IgD-negative memory B cell (primary cell): ENCODE measurements around the gene CELF4. TPM values are rescaled to one million over a fixed set of nuclear protein-coding genes. Genes with fewer than 3 reads are reported as not detected.

Experiments
- H3K27ac Mint-ChIP-seq, 3 donors: one replicate each; pipeline ENCODE4 v1.8.0; 2020 to 2022; ENCODE audit warnings: mild to moderate bottlenecking in 3 of 3, mixed read lengths in 3 of 3, moderate library complexity in 1 of 3
- H3K27me3 Mint-ChIP-seq: one replicate; pipeline ENCODE4 v1.8.0; 2021; ENCODE audit warnings: mixed read lengths
- H3K36me3 Mint-ChIP-seq: one replicate; pipeline ENCODE4 v1.8.0; 2020; ENCODE audit warnings: mild to moderate bottlenecking, mixed read lengths
- H3K4me1 Mint-ChIP-seq, 3 donors: one replicate each; pipeline ENCODE4 v1.8.0; 2020 to 2022; ENCODE audit warnings: mixed read lengths in 3 of 3, mild to moderate bottlenecking in 1 of 3
- H3K4me3 Mint-ChIP-seq, 4 donors: one replicate each; pipeline ENCODE4 v1.8.0; 2020 to 2022; ENCODE audit warnings: mild to moderate bottlenecking in 4 of 4, mixed read lengths in 4 of 4, moderate library complexity in 3 of 4
- H3K9me3 Mint-ChIP-seq, 3 donors: one replicate each; pipeline ENCODE4 v1.8.0; 2020 to 2021; ENCODE audit warnings: mixed read lengths in 3 of 3, mild to moderate bottlenecking in 1 of 3
- polyA plus RNA-seq: library from polyadenylated mRNA; unstranded; fragments of 300-500 nt; fragmentation: Illumina TruSeq; gene quantifications from one replicate; pipeline ENCODE4 v1.2.3, GENCODE V29; 2021

Gene CELF4
- polyA plus RNA-seq, 1 donor from 2014 or later, result 0.21 TPM

DNA sequence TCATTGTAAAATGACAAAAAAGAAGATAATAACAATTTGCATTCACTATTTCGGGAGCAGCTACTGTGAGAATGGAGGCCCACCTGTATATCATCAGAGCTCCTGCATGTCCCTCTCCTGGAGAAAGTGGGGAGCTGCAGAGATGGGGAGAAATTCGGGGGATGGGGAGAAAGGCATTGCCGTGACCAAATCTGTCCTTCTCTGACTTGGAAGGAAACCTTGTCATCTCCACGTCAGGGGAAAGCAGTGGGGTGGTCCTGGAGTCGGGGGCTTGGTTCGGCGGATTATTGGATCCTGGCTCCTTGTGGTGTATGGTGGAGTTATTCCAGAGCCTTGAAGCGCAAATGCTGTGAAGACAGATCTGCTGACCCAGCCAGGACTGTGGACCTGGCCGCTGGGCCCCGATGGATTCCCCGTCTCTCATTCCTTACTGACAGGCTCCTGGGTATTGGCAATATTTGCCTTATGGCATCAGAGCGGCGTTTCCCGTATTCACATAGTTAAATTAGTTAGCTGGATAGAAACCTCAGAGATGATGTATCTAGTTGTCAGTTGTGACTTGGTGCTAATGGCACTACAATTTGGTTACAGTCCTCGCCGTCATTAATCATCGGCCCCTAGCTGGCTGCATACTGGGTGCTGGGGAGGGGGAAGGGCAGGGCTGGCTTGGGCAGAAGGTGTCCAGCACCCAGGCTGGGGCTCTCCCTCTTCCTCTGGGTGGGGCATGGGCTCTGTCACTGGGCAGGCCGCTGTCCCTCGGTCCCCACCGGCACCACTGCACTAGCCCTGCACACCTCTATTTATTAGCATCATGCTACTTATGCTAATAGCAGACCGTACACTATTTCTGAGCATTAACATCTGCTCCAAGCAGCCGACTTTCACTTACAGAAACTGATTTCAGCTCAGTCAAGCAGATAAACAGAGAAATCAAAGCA is 31.7 kb downstream of the CELF4 start:
- peaks cover 10% of the 10 kb centered on the region for H3K27me3 Mint-ChIP-seq
- H3K4me3 Mint-ChIP-seq, result peak overlapping the region in 1 of 4 donors; percentile 68
- H3K36me3 Mint-ChIP-seq, result no peaks in the 10 kb centered on the region
- H3K27ac Mint-ChIP-seq, result no peak overlapping the region
- H3K9me3 Mint-ChIP-seq, result no peaks in the 10 kb centered on the region
- H3K4me1 Mint-ChIP-seq, result peaks cover 0 to 21% (median 4%) of the 10 kb centered on the region in 3 donors

DNA sequence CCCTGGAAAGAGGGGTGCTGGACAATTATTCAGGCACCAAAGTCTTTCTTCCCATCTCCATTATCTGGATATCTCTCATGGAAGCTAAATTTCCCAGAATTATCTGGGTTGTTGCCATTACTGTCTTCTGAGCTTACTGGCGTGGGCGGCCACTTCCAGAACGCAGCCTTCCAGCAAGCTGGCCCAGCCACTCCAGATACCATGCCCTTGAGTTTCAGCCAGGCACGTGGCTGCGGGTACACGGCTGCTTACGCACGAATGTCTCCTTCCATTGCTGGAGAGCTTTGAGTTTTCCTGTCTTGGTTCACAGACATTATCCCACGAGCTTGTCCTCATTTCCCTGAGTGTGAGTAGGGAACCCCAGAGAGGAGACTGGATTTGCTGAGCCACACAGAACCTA is 32.7 kb downstream of the CELF4 start:
- Mint-ChIP-seq H3K4me1 (peaks cover 2 to 16% (median 5%) of the 10 kb centered on the region in 3 donors), H3K4me3 (no peak overlapping the region), H3K36me3 (no peaks in the 10 kb centered on the region), H3K9me3 (no peaks in the 10 kb centered on the region), H3K27ac (no peak overlapping the region), H3K27me3 (peaks cover 3% of the 10 kb centered on the region)

DNA sequence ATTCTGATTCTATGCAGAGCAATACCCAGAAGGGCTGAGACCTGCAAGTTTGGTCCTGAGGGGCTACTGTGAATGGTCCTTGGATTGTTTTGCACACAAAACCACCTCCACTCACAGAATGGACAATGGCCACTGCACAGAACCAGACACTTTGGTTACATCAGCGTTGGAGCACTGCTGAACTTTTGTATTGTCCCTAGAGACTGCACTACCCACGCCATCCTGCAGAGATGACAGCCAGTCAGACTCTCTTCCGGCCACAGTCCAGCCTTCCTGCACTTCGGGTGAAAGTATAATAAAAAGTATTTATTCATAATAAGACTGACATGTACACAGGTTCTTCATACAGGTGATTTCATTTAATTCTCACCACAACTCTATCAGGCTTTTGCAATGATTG is 35.7 kb downstream of the CELF4 start:
- peak overlapping the region in 1 of 4 donors; percentile 78 for H3K4me3 Mint-ChIP-seq
- H3K27me3 Mint-ChIP-seq, result peaks cover 9% of the 10 kb centered on the region

DNA sequence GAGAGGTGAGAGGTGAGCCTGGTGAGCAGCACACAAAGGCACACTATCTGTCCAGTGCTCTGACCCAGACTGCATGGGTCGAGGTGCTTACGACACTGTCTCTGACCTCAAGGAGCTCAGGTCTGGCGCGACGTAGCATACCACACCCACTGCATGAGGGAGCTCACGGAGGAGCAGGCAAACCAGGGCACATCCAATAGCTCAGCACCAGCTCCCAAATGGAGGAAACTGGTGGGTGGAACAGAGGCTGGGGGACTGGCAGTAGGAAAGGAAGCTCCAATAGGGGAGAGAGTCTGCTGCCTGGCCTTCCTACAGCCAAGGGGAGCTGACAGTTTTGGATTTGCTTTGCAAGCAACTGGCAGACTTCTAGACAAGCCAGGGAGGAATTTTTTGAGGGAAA is 36.3 kb downstream of the CELF4 start:
- H3K27ac Mint-ChIP-seq, result no peak overlapping the region
- peaks cover 11% of the 10 kb centered on the region for H3K27me3 Mint-ChIP-seq
- peak overlapping the region in 2 of 4 donors; percentile 70 to 79 for H3K4me3 Mint-ChIP-seq
- H3K36me3 Mint-ChIP-seq, result no peaks in the 10 kb centered on the region
- no peaks in the 10 kb centered on the region for H3K9me3 Mint-ChIP-seq
- H3K4me1 Mint-ChIP-seq, result peaks cover 2 to 12% (median 11%) of the 10 kb centered on the region in 3 donors

More for the DNA sequence above, 35.7 kb downstream of the CELF4 start:
- peaks cover 2 to 16% (median 11%) of the 10 kb centered on the region in 3 donors for H3K4me1 Mint-ChIP-seq
- H3K36me3 Mint-ChIP-seq, result no peaks in the 10 kb centered on the region
- H3K27ac Mint-ChIP-seq, result no peak overlapping the region
- H3K9me3 Mint-ChIP-seq, result no peaks in the 10 kb centered on the region

DNA sequence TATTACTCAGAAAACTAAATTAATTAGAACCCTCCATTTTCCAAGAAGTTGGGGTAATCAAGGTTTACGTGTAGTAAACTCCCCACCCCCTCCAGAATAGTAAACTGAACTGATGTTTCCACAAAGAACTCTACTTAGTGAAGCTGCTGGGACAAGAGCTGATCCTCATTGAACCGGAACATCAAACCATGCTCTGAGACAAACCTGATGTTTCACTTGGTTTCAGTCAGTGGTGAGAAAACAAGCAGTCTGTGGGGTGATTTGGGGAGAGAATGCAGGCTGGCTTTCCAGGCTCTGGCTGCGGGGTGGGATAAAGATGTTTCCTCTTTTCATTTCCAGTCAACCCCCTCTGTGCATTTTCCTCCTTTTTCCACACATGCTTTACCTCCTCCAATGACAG is 38.2 kb downstream of the CELF4 start:
- Mint-ChIP-seq H3K4me3 (peak overlapping the region in 1 of 4 donors; percentile 33), H3K27me3 (peaks cover 20% of the 10 kb centered on the region), H3K9me3 (no peaks in the 10 kb centered on the region), H3K27ac (no peak overlapping the region), H3K36me3 (no peaks in the 10 kb centered on the region), H3K4me1 (peaks cover 2 to 11% (median 9%) of the 10 kb centered on the region in 3 donors)

DNA sequence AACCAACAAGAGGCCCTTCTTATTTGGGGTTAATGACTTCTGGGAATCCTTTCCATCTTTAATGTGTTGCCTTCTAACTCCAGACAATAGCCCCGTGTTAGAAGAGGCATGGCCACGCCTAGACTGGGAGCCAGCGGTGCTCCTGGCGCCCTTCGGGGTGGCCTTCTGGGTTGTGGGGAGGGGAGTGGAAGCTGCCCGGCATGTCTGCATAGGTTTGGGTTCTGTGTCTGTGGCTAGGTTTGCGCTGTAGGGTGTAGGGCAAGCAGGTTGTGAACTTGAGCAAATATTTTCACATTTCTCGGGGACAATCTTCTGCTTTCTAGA is 40.4 kb downstream of the CELF4 start:
- H3K27ac Mint-ChIP-seq, result no peak overlapping the region
- peaks cover 0 to 11% (median 6%) of the 10 kb centered on the region in 3 donors for H3K4me1 Mint-ChIP-seq
- H3K27me3 Mint-ChIP-seq, result peaks cover 22% of the 10 kb centered on the region
- peak overlapping the region in 2 of 4 donors; percentile 30 to 68 for H3K4me3 Mint-ChIP-seq
- peaks cover 0 to 2% (median 0%) of the 10 kb centered on the region in 3 donors for H3K9me3 Mint-ChIP-seq
- no peaks in the 10 kb centered on the region for H3K36me3 Mint-ChIP-seq

DNA sequence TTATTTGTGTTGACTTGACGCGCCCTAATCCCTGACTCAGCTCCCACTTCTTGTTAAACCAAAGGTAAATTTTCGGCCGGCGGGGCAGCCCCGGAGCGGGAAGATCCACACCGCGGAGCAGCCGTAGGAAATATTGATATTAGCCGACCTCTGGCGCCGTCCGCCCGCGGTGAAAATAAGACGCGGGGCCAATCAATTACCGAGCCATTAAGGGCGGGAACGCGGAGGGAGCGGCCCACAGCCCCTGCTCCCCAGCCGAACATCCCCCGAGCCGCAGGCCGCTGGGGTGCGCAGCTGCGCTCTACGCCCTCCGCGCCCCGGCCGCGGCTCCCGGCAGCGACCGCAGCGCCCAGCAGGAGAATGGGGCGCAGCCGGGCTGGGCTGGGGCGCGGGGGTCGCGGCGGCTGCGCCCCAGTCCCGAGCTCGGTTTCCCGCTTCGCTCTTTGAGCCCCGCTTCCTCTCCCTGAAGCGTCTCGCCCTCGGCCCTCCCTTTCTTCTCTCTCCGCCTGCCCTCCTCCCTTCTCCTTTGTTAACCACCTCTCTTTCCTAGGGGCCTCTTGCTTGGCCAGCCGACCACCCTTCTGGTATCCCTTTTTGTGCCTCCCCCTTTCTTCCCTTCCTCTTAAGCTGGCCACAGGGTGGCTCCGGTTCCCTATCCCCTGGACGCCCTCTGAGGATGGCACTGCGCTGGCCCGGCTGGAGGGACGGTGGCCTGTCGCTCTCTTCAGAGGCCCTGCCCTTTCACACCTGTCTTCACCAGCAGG is 40.9 kb downstream of the CELF4 start:
- Mint-ChIP-seq H3K27me3 (peaks cover 25% of the 10 kb centered on the region), H3K9me3 (peaks cover 0 to 2% (median 0%) of the 10 kb centered on the region in 3 donors), H3K36me3 (no peaks in the 10 kb centered on the region), H3K4me3 (peak overlapping the region in 1 of 4 donors; percentile 68), H3K27ac (no peak overlapping the region), H3K4me1 (peaks cover 0 to 11% (median under 1%) of the 10 kb centered on the region in 3 donors)

DNA sequence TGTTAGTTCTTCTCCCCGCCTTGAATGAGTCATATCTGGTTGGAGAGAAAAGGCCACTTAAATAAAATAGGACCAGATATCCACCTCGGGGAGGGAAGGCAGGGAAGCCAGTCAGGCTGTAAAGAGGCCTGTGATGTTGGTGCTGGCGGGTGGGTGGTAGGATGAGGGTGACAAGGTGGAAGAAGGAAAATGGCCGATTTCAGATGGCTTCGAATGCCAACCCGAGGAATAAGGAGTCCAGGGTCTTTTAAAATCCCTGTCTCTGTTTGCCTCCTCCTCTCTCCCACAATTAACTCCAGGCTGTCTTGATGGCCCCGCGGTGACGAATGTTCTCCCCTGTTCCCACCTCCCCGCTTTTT is 41.5 kb downstream of the CELF4 start:
- Mint-ChIP-seq H3K4me1 (peaks cover 0 to 11% (median 0%) of the 10 kb centered on the region in 3 donors), H3K4me3 (peak overlapping the region in 1 of 4 donors; percentile 65), H3K36me3 (no peaks in the 10 kb centered on the region), H3K9me3 (peaks cover 0 to 2% (median 0%) of the 10 kb centered on the region in 3 donors), H3K27ac (no peak overlapping the region), H3K27me3 (peaks cover 29% of the 10 kb centered on the region)

DNA sequence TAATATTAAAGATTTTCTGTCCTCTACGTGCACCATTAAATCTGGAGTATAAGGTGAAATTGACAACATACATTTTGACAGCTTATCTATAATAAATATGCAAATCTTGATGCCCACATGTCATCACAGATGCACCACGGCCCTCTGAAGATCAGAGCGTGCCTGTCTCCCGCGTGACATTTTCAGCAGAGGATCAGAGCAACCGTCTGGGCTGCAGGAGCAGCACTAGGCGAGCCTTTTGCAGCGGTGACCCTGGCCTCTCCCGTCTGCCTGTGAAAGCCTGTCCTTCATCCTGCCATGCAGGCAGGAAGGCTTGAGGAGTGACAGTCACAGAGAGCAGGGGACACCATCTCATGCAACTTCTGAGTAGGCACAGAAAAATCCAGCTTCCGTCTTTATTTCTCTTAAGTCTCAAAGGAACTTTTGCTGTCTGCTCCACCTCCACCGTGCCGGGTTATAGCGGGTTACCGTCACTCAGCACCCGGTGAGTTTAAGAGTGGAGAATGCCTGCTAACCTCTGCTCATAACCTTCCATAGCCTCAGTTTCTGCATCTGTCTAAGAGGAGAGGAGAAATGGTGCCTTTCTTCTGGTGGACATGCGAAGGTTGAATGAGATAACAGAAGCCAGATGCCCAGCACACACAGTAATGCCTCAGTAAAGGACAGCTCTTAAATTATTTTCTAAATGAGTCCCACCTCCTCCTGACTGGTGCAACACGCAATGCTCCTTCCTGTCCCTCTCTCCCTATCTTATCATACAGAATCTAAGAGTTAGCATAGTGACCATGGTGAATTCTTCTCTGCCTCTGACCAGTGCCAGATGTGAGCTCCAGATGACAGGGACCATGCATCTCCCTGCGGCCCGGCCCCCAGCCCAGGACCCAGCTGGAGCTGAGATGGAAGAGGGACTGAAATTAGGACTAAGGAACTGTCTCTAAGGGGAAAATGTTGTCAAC is 43.8 kb downstream of the CELF4 start:
- Mint-ChIP-seq H3K27ac (peak overlapping the region in 1 of 3 donors; percentile 18), H3K9me3 (peaks cover 0 to 2% (median 0%) of the 10 kb centered on the region in 3 donors), H3K27me3 (peaks cover 30% of the 10 kb centered on the region), H3K4me3 (peak overlapping the region in 1 of 4 donors; percentile 47), H3K36me3 (no peaks in the 10 kb centered on the region), H3K4me1 (peaks cover 0 to 7% (median 0%) of the 10 kb centered on the region in 3 donors)

DNA sequence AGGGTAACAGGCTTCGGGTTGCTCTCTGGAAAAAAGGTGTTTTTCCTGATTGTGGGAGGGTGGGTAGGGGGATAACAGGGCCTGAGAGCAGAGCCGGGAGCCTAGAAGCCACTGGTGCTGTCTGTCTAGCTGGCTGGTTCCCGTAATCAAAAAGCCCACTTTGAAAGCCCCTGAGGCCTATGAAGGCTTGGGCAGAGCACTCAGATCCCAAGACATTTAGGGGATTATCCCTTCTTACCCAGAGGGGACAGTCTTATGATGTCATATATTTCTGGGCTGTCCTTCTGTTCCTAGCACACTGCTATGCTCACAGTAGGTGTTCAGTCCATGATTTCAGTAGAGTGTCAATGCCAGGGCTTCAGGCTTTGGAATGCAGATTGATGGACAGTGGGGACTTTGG is 45.1 kb downstream of the CELF4 start:
- Mint-ChIP-seq H3K27ac (no peak overlapping the region), H3K4me3 (no peak overlapping the region), H3K27me3 (peaks cover 34% of the 10 kb centered on the region), H3K9me3 (peaks cover 0 to 2% (median 0%) of the 10 kb centered on the region in 3 donors), H3K36me3 (no peaks in the 10 kb centered on the region), H3K4me1 (peaks cover 0 to 3% (median 0%) of the 10 kb centered on the region in 3 donors)

DNA sequence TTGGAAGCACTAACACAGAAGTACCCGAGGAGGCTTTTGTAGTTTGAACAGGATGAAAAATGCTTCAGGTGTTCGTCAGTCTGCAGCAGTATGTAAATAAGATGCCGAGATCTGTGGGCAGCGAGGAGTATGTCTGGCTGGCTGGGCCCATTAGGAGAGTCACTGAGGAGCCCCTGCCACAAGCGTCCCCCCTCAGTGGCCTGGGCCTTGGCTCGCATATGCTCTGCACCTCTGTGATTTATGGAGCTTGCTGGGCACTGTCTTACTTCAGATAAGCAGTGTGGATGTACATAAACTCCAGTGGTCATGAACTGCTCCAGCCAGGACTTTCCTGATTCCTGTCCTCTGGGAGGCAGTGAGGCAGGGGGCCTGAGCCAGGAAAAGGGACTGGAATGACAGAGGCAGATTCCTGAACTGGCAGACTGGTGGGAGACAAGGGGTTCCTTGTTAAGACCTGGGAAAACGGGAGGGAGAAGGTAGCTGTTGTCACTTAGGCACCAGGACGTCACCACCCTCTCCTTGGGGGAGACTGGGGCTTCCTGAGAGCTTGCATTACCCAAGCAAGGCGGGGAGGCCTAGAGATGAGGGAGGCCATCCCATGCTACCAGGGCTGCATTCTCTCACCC is 46.0 kb downstream of the CELF4 start:
- no peaks in the 10 kb centered on the region for H3K4me1 Mint-ChIP-seq
- no peak overlapping the region for H3K27ac Mint-ChIP-seq
- H3K4me3 Mint-ChIP-seq, result no peak overlapping the region
- H3K27me3 Mint-ChIP-seq, result peaks cover 28% of the 10 kb centered on the region
- H3K9me3 Mint-ChIP-seq, result peaks cover 0 to 2% (median 0%) of the 10 kb centered on the region in 3 donors
- H3K36me3 Mint-ChIP-seq, result no peaks in the 10 kb centered on the region

DNA sequence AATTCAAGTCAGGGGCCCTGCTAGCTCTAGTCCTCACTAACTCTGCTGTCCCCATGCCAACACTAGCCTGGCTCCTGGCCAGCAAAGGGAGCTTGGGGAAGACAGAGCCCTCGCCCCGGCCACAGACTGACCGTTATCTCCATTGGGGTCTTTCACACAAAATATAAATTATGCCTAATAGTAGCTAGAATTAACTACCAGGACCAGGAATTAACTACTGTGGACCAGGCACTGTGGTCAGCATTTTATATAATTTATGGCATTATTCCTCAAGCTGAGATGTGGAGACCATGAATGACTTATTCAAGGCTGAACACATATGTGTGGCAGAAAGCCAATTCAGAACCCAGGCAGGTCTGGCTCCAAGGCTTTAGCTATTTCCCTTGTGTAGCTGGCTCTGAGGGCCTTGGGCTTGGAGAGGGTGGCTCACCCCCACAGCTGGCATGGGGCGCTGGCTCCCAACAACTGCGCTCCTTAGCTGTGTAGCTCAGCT is 49.2 kb downstream of the CELF4 start:
- H3K36me3 Mint-ChIP-seq, result peaks cover 2% of the 10 kb centered on the region
- H3K27me3 Mint-ChIP-seq, result peaks cover 19% of the 10 kb centered on the region
- H3K27ac Mint-ChIP-seq, result no peak overlapping the region
- no peaks in the 10 kb centered on the region for H3K4me1 Mint-ChIP-seq
- peaks cover 0 to 14% (median 0%) of the 10 kb centered on the region in 3 donors for H3K9me3 Mint-ChIP-seq
- no peak overlapping the region for H3K4me3 Mint-ChIP-seq

DNA sequence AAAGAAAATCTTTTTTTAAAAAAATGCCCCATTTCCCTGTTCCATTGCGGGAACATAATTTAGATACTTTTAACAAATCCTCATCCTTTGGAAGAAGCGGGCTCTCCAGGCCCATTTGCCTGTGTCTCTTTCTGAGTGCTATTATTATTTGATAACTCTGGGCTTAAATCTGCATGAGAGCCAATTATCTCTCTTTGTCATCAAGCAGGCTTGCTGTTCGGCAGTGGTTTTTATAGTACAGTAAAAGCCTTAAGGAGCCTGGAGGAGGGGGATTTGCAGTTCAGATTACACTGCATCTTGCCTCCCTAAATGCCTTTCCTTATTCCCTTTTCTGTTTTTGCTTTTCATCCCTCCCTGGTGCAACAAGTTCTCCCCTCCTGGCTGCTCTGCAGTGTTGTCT is 50.6 kb downstream of the CELF4 start:
- Mint-ChIP-seq H3K27me3 (peaks cover 17% of the 10 kb centered on the region), H3K4me3 (no peak overlapping the region), H3K9me3 (peaks cover 0 to 13% (median 3%) of the 10 kb centered on the region in 3 donors), H3K27ac (no peak overlapping the region), H3K36me3 (peaks cover 2% of the 10 kb centered on the region), H3K4me1 (no peaks in the 10 kb centered on the region)

DNA sequence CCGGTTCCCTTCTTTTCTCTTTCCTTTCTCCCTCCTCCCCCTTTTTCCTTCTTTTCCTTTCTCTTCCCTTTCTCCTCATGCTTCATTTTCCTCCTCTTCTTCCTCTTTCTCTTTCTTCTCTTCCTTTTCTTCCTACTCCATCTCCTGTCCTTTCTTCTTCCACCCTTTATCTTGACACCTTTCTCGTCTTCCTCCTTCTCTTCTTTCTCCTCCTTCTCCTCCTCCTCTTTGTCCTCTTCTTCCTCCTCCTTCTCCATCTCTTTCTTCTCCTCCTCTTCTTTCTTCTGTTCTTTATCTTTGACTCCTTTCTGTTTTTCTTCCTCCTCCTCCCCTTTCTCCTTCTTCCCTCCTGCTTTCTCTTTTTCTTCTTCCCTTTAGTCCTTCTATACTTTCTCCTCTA is 53.2 kb downstream of the CELF4 start:
- Mint-ChIP-seq H3K9me3 (peaks cover 0 to 15% (median 8%) of the 10 kb centered on the region in 3 donors), H3K4me3 (no peak overlapping the region), H3K27ac (no peak overlapping the region), H3K4me1 (no peaks in the 10 kb centered on the region), H3K27me3 (peaks cover 8% of the 10 kb centered on the region), H3K36me3 (peaks cover 2% of the 10 kb centered on the region)
